Measurements from ENCODE around the gene NFKBIL1. TPM values are rescaled to one million over a fixed set of nuclear protein-coding genes. Genes with fewer than 3 reads are reported as not detected.

NFKBIL1 gene
- total and polyA plus RNA-seq, 9 of the 15 experiments (the other 6 are each of a cell fraction or from before 2014, with no cell fraction given): 0.49 to 33.1 (median 7.6) TPM

- no peak for TF ChIP-seq ZNF592 (IDR thresholded peaks at IDR 0.05)
- TF ChIP-seq DEAF1 (CRISPR knock-in tag; IDR thresholded peaks at IDR 0.05): peak; percentile 10; the same call in 1 of the 2 replicates
- no peak for TF ChIP-seq ZNF12 (CRISPR knock-in tag; IDR thresholded peaks at IDR 0.05)
- peak; percentile 20; the same call in 1 of the 2 replicates for TF ChIP-seq TARDBP (IDR thresholded peaks at IDR 0.05)
- peak; percentile 98 for TF ChIP-seq CHD1 (IDR thresholded peaks at IDR 0.05; ENCODE audit: low read length)
- no peak for TF ChIP-seq TCFL5 (CRISPR knock-in tag; conservative IDR thresholded peaks at IDR 0.05)
- TF ChIP-seq CREM (IDR thresholded peaks at IDR 0.05; ENCODE audit: low read depth): no peak
- no peak for TF ChIP-seq BRF2 (IDR thresholded peaks at IDR 0.05; ENCODE audit: borderline replicate concordance, insufficient read depth, insufficient read length)
- no peak for TF ChIP-seq ZNF282 (CRISPR knock-in tag; IDR thresholded peaks at IDR 0.05)
- no peak for TF ChIP-seq JUND (IDR thresholded peaks at IDR 0.05; ENCODE audit: borderline replicate concordance, low read depth, low read length)
- TF ChIP-seq JUND (tag; IDR thresholded peaks at IDR 0.05; ENCODE audit: borderline replicate concordance, low read depth, low read length): no peak; the same call in 2 of the 3 replicates
- no peak for TF ChIP-seq ZBTB34 (CRISPR knock-in tag; IDR thresholded peaks at IDR 0.05)
- TF ChIP-seq CGGBP1 (CRISPR knock-in tag; IDR thresholded peaks at IDR 0.05): 0 out of 2 replicates have a peak, but pooled peaks have one; percentile 3
- TF ChIP-seq SMARCB1 (IDR thresholded peaks at IDR 0.05; ENCODE audit: insufficient read length, low read depth): no peak
- TF ChIP-seq TCF15 (CRISPR knock-in tag; IDR thresholded peaks at IDR 0.05): no peak
- no peak for TF ChIP-seq FOXK2 (conservative IDR thresholded peaks at IDR 0.05 in 1 of 2, IDR thresholded peaks at IDR 0.05 in 1 of 2; ENCODE audit: low read depth in 2 of 2)
- TF ChIP-seq ZNF224 (CRISPR knock-in tag; IDR thresholded peaks at IDR 0.05): no peak
- TF ChIP-seq ARNT (IDR thresholded peaks at IDR 0.05): no peak
- peak; percentile 48; the same call in 1 of the 2 replicates for TF ChIP-seq CHD2 (IDR thresholded peaks at IDR 0.05; ENCODE audit: low read depth, low read length)
Measured at GRCh38 chr6:31541059-31541657, 6.2 kb upstream of the NFKBIL1 start (continued).
